Activated CD4-positive, CD25-positive, alpha-beta regulatory T cell (primary cell): ENCODE data around the gene ARSK.
A peak's percentile ranks its signal among the peaks of the same experiment; 100 is the strongest.

Experiments
- DNase-seq, 4 experiments: peaks; one replicate each; lab custom pipeline; 2025; lab: John Stamatoyannopoulos, UW

Gene ARSK

GRCh38 chr5:95564450-95564849, 9.5 kb downstream of the ARSK start:
- DNase-seq, result no peak

- no peak for DNase-seq
Observed at GRCh38 chr5:95565280-95565920, 10.5 kb downstream of the ARSK start.

GRCh38 chr5:95572016-95572415, 17.1 kb downstream of the ARSK start:
- DNase-seq, result no peak

GRCh38 chr5:95581576-95581975, 26.7 kb downstream of the ARSK start:
- DNase-seq, result no peak

- DNase-seq, result no peak
Observed at GRCh38 chr5:95583992-95584391, 29.1 kb downstream of the ARSK start.

GRCh38 chr5:95590880-95591279, 36.0 kb downstream of the ARSK start:
- no peak for DNase-seq

- no peak for DNase-seq
Observed at GRCh38 chr5:95591490-95591901, 36.6 kb downstream of the ARSK start.

GRCh38 chr5:95595289-95595931, 40.5 kb downstream of the ARSK start:
- DNase-seq, result no peak

- no peak for DNase-seq
Observed at GRCh38 chr5:95599252-95599651, 44.4 kb downstream of the ARSK start.

- DNase-seq, result no peak
Observed at GRCh38 chr5:95600557-95600956, 45.7 kb downstream of the ARSK start.

GRCh38 chr5:95605786-95606185, 50.9 kb downstream of the ARSK start:
- no peak for DNase-seq

GRCh38 chr5:95606419-95606818, 51.5 kb downstream of the ARSK start:
- no peak for DNase-seq

- DNase-seq, result no peak
Observed at GRCh38 chr5:95609711-95610110, 54.8 kb downstream of the ARSK start.

GRCh38 chr5:95610546-95610945, 55.6 kb downstream of the ARSK start:
- DNase-seq, result no peak

- no peak for DNase-seq
Observed at GRCh38 chr5:95611396-95611795, 56.5 kb downstream of the ARSK start.

GRCh38 chr5:95613514-95613913, 58.6 kb downstream of the ARSK start:
- DNase-seq, result no peak

GRCh38 chr5:95615164-95615467, 60.2 kb downstream of the ARSK start:
- DNase-seq, result no peak

- DNase-seq, result no peak
Observed at GRCh38 chr5:95617057-95617456, 62.2 kb downstream of the ARSK start.

GRCh38 chr5:95619096-95619495, 64.2 kb downstream of the ARSK start:
- no peak for DNase-seq

- DNase-seq, result no peak
Observed at GRCh38 chr5:95619514-95620029, 64.7 kb downstream of the ARSK start.

- DNase-seq, result peak; percentile 16 to 40 (median 31)
Observed at GRCh38 chr5:95620030-95620869, 65.3 kb downstream of the ARSK start, which contains the start of gene GPR150. Gene GPR150, plus strand, starts transcription at chr5:95620087. Its CDS starts 189 bp downstream, at chr5:95620276.

GRCh38 chr5:95620870-95621838, 66.3 kb downstream of the ARSK start:
- DNase-seq, result peak in 2 of 4 experiments; percentile 5 to 9
